ENCODE results near the gene TTC13. TPM values are rescaled to one million over a fixed set of nuclear protein-coding genes. Genes with fewer than 3 reads are reported as not detected.
A peak's percentile ranks its signal among the peaks of the same experiment; 100 is the strongest.

The TTC13 gene
- total and polyA plus RNA-seq, 3 donors from 2014 or later, result 7.5 to 18.5 (median 10.2) TPM

DNA sequence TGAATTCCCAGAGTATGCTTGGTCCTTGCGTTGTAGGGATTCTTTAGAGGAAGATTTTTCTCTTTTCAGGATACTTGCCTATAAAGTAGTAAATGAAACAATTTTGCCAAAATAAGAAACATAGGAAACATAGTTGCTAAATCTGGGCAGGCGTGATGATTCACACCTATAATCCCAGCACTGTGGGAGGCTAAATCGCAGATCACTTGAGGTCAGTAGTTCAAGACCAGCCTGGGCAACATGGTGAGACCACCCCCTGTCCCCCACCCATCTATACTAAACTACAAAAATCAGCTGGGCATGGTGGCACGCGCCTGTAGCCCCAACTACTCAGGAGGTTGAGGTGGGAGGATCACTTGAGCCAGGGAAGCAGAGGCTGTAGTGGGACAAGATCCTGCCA, 5.2 kb upstream of the TTC13 start:
- intact Hi-C loops (cut with DNase I; ENCODE audit: low total_unique reads), result no loop called here
- Histone ChIP-seq H3K27me3 (no peaks in the 10 kb centered on the region), H3K4me3 (no peak overlapping the region), H3K4me1 (peaks cover 11% of the 10 kb centered on the region), H3K36me3 (ENCODE audit: low read depth, missing control alignments) (no peaks in the 10 kb centered on the region), H3K9me3 (no peaks in the 10 kb centered on the region), H3K27ac (no peak overlapping the region)
- whole genome bisulfite sequencing, 2 donors, result 54 to 67% methylated on average over 5 of the region's 5 CpGs
- no peak for DNase-seq
- TF ChIP-seq, protein P1, sequence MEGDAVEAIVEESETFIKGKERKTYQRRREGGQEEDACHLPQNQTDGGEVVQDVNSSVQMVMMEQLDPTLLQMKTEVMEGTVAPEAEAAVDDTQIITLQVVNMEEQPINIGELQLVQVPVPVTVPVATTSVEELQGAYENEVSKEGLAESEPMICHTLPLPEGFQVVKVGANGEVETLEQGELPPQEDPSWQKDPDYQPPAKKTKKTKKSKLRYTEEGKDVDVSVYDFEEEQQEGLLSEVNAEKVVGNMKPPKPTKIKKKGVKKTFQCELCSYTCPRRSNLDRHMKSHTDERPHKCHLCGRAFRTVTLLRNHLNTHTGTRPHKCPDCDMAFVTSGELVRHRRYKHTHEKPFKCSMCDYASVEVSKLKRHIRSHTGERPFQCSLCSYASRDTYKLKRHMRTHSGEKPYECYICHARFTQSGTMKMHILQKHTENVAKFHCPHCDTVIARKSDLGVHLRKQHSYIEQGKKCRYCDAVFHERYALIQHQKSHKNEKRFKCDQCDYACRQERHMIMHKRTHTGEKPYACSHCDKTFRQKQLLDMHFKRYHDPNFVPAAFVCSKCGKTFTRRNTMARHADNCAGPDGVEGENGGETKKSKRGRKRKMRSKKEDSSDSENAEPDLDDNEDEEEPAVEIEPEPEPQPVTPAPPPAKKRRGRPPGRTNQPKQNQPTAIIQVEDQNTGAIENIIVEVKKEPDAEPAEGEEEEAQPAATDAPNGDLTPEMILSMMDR (IDR thresholded peaks at IDR 0.05), result no peak
- TF ChIP-seq POLR2A (IDR thresholded peaks at IDR 0.05), result no peak

DNA sequence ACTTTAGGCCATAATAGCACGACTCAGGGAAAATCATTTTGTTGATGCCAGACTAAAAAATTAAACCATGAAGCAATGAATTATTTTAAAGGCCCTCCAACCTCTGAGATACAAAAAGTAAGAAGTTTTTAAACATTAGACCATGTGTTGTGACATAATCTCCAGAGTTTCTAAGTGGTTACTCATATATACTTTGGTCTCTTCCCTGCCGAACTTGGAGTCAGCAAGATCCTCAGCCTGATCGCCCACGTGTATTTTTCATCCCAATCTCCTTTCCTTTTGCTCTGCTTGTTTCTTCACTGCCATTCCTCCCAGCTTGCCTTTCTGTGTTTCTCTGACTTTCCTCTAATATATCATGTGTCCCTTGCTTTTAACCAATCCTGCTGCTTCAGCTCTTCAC, 4.0 kb upstream of the TTC13 start:
- Histone ChIP-seq H3K27me3 (no peaks in the 10 kb centered on the region), H3K4me1 (peaks cover 13% of the 10 kb centered on the region), H3K4me3 (no peak overlapping the region), H3K9me3 (no peaks in the 10 kb centered on the region), H3K36me3 (ENCODE audit: low read depth, missing control alignments) (no peaks in the 10 kb centered on the region), H3K27ac (no peak overlapping the region)
- TF ChIP-seq POLR2A (IDR thresholded peaks at IDR 0.05), result no peak
- TF ChIP-seq, protein P1 (IDR thresholded peaks at IDR 0.05), result no peak
- no peak for DNase-seq
- intact Hi-C loops (cut with DNase I; ENCODE audit: low total_unique reads), result no loop called here
- WGBS, 2 donors, result 80% methylated on average over 4 of the region's 4 CpGs

DNA sequence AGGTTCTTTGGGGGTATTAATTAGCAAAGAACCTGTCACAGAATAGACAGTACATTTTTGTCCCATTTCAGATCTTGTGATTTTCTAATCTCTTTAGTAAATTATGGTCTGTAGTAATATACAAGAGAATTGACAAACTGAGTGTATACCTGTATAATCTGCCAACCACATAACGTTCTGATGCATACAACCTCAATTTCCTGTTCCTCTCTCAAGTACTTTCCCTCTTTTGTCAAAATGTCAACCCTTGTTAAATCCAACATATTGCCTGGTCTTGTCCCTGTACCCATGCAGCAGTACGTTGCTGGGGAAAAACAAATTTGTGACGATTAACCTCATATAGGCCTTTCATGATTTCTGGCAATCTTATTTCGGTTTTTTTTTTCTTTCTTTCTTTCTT, 1.3 kb upstream of the TTC13 start:
- H3K4me1 ChIP-seq, result peaks cover 13% of the 10 kb centered on the region
- intact Hi-C loops (cut with DNase I; ENCODE audit: low total_unique reads), result no loop called here
- H3K36me3 ChIP-seq (ENCODE audit: low read depth, missing control alignments), result no peaks in the 10 kb centered on the region
- no peaks in the 10 kb centered on the region for H3K27me3 ChIP-seq
- no peak for TF ChIP-seq POLR2A (IDR thresholded peaks at IDR 0.05)
- TF ChIP-seq, protein P1 (IDR thresholded peaks at IDR 0.05), result no peak
- H3K27ac ChIP-seq, result no peak overlapping the region
- no peaks in the 10 kb centered on the region for H3K9me3 ChIP-seq
- 60 to 70% methylated on average over 4 of the region's 4 CpGs for whole genome bisulfite sequencing, 2 donors
- DNase-seq, result no peak
- H3K4me3 ChIP-seq, result peak overlapping the region in 1 of 2 donors; percentile 71

DNA sequence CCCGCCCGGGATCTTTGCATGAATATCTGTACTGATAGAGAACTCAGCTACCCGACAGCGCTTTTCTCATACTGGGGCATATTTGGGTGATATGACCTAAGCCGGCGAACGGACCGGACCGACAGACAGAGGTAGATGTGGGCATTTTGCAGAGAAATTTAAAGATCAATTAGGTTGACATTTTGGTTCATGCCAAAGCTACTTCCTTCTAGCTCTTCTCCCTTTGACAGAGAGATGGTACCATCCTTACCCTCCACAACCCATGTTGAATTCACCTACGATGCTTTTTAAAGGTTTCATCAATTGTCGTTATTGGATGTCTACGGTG, 692 bp upstream of the TTC13 start:
- no peaks in the 10 kb centered on the region for H3K27me3 ChIP-seq
- no peak for DNase-seq
- intact Hi-C loops (cut with DNase I; ENCODE audit: low total_unique reads), result no loop called here
- peak overlapping the region; percentile 71 to 82 for H3K4me3 ChIP-seq
- H3K4me1 ChIP-seq, result peaks cover 13% of the 10 kb centered on the region
- WGBS, 2 donors, result 4 to 5% methylated on average over 8 to 12 of the region's 12 CpGs
- no peaks in the 10 kb centered on the region for H3K36me3 ChIP-seq (ENCODE audit: low read depth, missing control alignments)
- H3K9me3 ChIP-seq, result no peaks in the 10 kb centered on the region
- TF ChIP-seq POLR2A (IDR thresholded peaks at IDR 0.05), result no peak
- TF ChIP-seq, protein P1 (IDR thresholded peaks at IDR 0.05), result no peak
- H3K27ac ChIP-seq, result no peak overlapping the region

DNA sequence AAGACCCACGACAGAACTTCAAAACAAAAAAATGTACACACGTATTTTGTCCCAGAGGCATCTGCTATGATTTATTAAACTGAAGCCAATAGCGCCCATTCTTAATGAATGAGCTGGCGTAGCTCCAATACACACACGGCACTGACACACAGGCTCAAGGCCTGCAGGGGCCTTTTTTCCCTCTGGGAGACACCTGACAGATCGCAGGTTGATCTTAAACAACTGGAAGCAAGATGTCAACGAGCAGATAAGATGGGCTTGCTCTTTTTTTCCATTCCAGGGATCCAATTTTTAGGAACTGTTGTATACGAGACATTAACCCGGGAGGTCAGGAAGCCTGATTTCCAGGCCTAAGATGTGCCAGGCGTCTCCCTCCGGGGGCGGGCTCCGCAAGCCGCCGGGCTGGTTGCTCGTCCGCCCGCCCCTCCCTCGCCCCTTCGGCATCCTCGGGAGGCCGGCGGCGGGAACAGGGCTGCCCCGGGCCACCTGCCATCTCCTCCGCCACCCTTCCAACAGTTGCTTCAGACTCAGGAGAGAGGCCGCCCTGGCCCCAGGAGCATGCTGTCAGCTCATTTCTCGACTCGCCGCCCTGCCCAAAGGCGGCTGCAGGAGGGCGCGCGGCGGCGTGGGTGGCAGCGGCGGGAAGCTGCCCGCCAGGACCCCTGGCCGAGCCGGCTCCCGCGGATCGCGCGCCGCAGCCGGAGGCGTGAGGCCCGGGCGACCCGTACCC, 735 bp downstream of the TTC13 start:
- DNase-seq, result peak; percentile 20
- Histone ChIP-seq H3K27me3 (no peaks in the 10 kb centered on the region), H3K4me3 (peak overlapping the region; percentile 71 to 82), H3K27ac (peak overlapping the region in 1 of 2 donors; percentile 56), H3K36me3 (ENCODE audit: low read depth, missing control alignments) (no peaks in the 10 kb centered on the region), H3K9me3 (no peaks in the 10 kb centered on the region), H3K4me1 (peaks cover 13% of the 10 kb centered on the region)
- intact Hi-C loops (cut with DNase I; ENCODE audit: low total_unique reads), result no loop called here
- TF ChIP-seq, protein P1 (IDR thresholded peaks at IDR 0.05), result no peak
- no peak for TF ChIP-seq POLR2A (IDR thresholded peaks at IDR 0.05)
- 3 to 8% methylated on average over 8 to 20 of the region's 52 CpGs for WGBS, 2 donors

Measured in testis (tissue), 3 donors.